ENCODE results near the gene PLXNA4. TPM values are rescaled to one million over a fixed set of nuclear protein-coding genes. Genes with fewer than 3 reads are reported as not detected.

PLXNA4 gene
- total RNA-seq, 2 experiments from 2014 or later: 0.75 to 0.85 TPM

DNA sequence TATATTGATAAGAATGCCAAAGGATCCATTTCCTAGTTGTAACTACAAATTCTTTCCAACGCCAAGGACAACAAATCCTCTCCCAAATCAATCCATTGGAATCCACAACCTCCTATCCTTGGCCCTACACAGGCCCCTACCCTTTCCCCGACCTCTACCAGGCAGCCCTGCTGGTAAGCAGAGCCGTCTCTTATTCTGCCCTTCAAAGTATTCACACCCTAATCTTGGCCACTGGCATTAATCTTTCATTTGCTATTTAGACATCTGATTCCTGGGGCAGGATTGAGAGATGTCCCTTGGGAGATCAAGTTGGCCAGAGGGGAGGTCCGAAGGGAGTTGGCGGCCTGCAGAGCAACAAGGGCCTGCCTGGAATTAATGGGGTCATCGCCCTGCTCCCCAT is 161.4 kb downstream of the PLXNA4 start:
- ATAC-seq (ENCODE audit: poor library complexity): no peak
- POLR2A ChIA-PET: no interaction called here
- Mint-ChIP-seq H3K27ac (no peak overlapping the region), H3K9me3 (no peaks in the 10 kb centered on the region), H3K27me3 (no peaks in the 10 kb centered on the region), H3K4me1 (ENCODE audit: low read depth) (no peaks in the 10 kb centered on the region), H3K4me3 (no peak overlapping the region), H3K36me3 (ENCODE audit: low read depth) (no peaks in the 10 kb centered on the region)
- Histone ChIP-seq H3K9me3 (ENCODE audit: control insufficient read depth in 1 of 2, insufficient read depth in 1 of 2, low read length in 2 of 2) (no peaks in the 10 kb centered on the region), H3K4me1 (ENCODE audit: insufficient read depth, low read length) (no peaks in the 10 kb centered on the region), H3K27me3 (ENCODE audit: control insufficient read depth in 1 of 2, insufficient read depth in 2 of 2, low read length in 2 of 2) (no peaks in the 10 kb centered on the region), H3K4me3 (ENCODE audit: low read length) (no peak overlapping the region), H3K27ac (ENCODE audit: low read depth in 1 of 2, low read length in 2 of 2) (no peak overlapping the region), H3K36me3 (ENCODE audit: insufficient read depth, low read length) (no peaks in the 10 kb centered on the region)
- CTCF ChIA-PET: no interaction called here
- intact Hi-C loops (cut with DNase I, micrococcal nuclease): no loop called here
- DNase-seq: no peak
- TF ChIP-seq, protein P1, sequence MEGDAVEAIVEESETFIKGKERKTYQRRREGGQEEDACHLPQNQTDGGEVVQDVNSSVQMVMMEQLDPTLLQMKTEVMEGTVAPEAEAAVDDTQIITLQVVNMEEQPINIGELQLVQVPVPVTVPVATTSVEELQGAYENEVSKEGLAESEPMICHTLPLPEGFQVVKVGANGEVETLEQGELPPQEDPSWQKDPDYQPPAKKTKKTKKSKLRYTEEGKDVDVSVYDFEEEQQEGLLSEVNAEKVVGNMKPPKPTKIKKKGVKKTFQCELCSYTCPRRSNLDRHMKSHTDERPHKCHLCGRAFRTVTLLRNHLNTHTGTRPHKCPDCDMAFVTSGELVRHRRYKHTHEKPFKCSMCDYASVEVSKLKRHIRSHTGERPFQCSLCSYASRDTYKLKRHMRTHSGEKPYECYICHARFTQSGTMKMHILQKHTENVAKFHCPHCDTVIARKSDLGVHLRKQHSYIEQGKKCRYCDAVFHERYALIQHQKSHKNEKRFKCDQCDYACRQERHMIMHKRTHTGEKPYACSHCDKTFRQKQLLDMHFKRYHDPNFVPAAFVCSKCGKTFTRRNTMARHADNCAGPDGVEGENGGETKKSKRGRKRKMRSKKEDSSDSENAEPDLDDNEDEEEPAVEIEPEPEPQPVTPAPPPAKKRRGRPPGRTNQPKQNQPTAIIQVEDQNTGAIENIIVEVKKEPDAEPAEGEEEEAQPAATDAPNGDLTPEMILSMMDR (IDR thresholded peaks at IDR 0.05): no peak

DNA sequence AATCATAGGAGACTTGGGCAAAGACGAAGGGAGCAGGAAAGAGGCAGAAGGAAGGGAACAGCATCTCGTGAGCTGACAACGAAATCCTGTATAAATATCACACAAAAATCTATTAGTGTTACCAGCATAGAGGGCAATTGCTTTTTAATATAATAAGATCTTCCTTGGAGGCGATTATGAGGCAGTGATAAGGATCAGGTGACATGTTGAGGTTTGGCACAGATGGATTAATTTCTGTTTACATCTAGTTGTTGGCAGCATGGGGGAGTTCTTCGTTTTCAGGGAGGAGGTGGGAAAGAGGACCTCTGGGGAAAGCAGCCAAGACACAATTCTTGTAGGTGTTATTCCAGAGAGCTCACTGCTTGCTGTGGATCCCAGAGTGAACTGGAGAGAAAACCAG is 163.8 kb downstream of the PLXNA4 start:
- intact Hi-C loops (cut with DNase I, micrococcal nuclease): no loop called here
- Mint-ChIP-seq H3K4me1 (ENCODE audit: low read depth) (no peaks in the 10 kb centered on the region), H3K36me3 (ENCODE audit: low read depth) (no peaks in the 10 kb centered on the region), H3K9me3 (no peaks in the 10 kb centered on the region), H3K27ac (no peak overlapping the region), H3K4me3 (no peak overlapping the region), H3K27me3 (peaks cover 6% of the 10 kb centered on the region)
- H3K27ac ChIP-seq (ENCODE audit: low read depth in 1 of 2, low read length in 2 of 2): no peak overlapping the region
- no peaks in the 10 kb centered on the region for H3K27me3 ChIP-seq (ENCODE audit: control insufficient read depth in 1 of 2, insufficient read depth in 2 of 2, low read length in 2 of 2)
- ChIA-PET CTCF (no interaction called here), POLR2A (no interaction called here)
- DNase-seq (no peak), ATAC-seq (ENCODE audit: poor library complexity) (no peak)
- no peaks in the 10 kb centered on the region for H3K9me3 ChIP-seq (ENCODE audit: control insufficient read depth in 1 of 2, insufficient read depth in 1 of 2, low read length in 2 of 2)
- TF ChIP-seq, protein P1 (IDR thresholded peaks at IDR 0.05): no peak
- no peaks in the 10 kb centered on the region for H3K36me3 ChIP-seq (ENCODE audit: insufficient read depth, low read length)
- H3K4me3 ChIP-seq (ENCODE audit: low read length): no peak overlapping the region
- no peaks in the 10 kb centered on the region for H3K4me1 ChIP-seq (ENCODE audit: insufficient read depth, low read length)

DNA sequence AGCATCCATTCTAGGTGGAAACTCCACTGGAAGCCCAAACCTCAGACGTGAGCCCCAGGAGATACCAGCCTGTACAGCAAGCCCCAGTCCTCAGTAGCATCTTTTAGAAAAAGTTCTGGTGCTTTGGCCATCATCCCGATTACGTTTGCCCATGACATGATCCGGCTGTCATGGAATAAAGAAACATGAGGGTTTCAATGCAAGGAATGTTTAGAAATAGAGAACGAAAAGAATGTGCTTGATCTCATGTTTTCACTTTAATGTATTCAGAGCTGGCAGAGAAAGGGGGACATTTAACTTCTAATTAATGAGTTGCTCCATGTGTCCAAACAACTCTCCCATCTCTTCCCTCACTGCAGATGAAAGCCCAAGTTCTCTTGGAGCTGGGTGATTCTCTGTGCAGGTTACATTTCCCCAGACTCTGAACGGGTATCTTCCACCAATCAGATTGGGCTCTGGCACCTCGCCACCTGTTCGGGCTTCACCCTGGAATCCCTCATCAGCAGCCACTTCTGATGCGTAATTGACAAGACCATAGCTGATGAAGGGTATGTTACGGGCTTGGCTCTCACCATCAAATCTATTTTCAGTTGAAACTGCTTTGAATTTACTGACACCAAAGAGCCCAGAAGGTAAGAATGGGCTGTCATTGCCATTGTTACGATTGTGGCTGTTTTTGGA is 165.3 kb downstream of the PLXNA4 start:
- no peak overlapping the region for H3K27ac Mint-ChIP-seq
- H3K4me1 Mint-ChIP-seq (ENCODE audit: low read depth): no peaks in the 10 kb centered on the region
- H3K4me3 Mint-ChIP-seq: no peak overlapping the region
- no peaks in the 10 kb centered on the region for H3K4me1 ChIP-seq (ENCODE audit: insufficient read depth, low read length)
- no peaks in the 10 kb centered on the region for H3K27me3 ChIP-seq (ENCODE audit: control insufficient read depth in 1 of 2, insufficient read depth in 2 of 2, low read length in 2 of 2)
- CTCF ChIA-PET: interaction anchor here (1.1 kb wide), 1 partner anchor 16 kb away, joined by 3 read pairs; no protein-coding TSS in a partner anchor
- no peaks in the 10 kb centered on the region for H3K9me3 ChIP-seq (ENCODE audit: control insufficient read depth in 1 of 2, insufficient read depth in 1 of 2, low read length in 2 of 2)
- no peaks in the 10 kb centered on the region for H3K9me3 Mint-ChIP-seq
- no peaks in the 10 kb centered on the region for H3K36me3 Mint-ChIP-seq (ENCODE audit: low read depth)
- no peak overlapping the region for H3K27ac ChIP-seq (ENCODE audit: low read depth in 1 of 2, low read length in 2 of 2)
- intact Hi-C loops (cut with DNase I, micrococcal nuclease): no loop called here
- H3K4me3 ChIP-seq (ENCODE audit: low read length): no peak overlapping the region
- POLR2A ChIA-PET: no interaction called here
- peaks cover 6% of the 10 kb centered on the region for H3K27me3 Mint-ChIP-seq
- no peak for ATAC-seq (ENCODE audit: poor library complexity)
- TF ChIP-seq, protein P1 (IDR thresholded peaks at IDR 0.05): no peak
- H3K36me3 ChIP-seq (ENCODE audit: insufficient read depth, low read length): no peaks in the 10 kb centered on the region
- no peak for DNase-seq

All from CD4-positive, alpha-beta T cell (primary cell).